SK-N-SH treated with all-trans-retinoic acid at 6 μM for 48 hours (cell line): ENCODE measurements around the gene MYO18A.

Experiments used
- ATAC-seq: fragments of 200-7000 bp; cut with Tn5 transposase; 3 replicates; pipeline ENCODE4 v1.9.1; 2020; ENCODE audit warnings: mild to moderate bottlenecking, moderate library complexity
- ARNTL ChIP-seq: fragments of 450-650 bp; formaldehyde crosslinking; IDR thresholded peaks from 2 replicates; pipeline ENCODE4 v1.5.0; 2020; ENCODE audit warnings: low read depth, mild to moderate bottlenecking, moderate library complexity, borderline replicate concordance
- CREB5 ChIP-seq: fragments of 250-450 bp; sonication (Bioruptor Pico); IDR thresholded peaks from 2 replicates; pipeline ENCODE4 v1.5.1; 2020; ENCODE audit warnings: low read depth, mild to moderate bottlenecking, moderate library complexity
- CSRNP3 ChIP-seq: fragments of 250-450 bp; sonication (Bioruptor Pico); IDR thresholded peaks from 2 replicates; pipeline ENCODE4 v1.5.1; 2021; ENCODE audit warnings: mild to moderate bottlenecking, moderate library complexity
- ESRRG ChIP-seq: fragments of 250-450 bp; sonication (Bioruptor Pico); IDR thresholded peaks from 2 replicates; pipeline ENCODE4 v1.6.1; 2021; ENCODE audit warnings: mild to moderate bottlenecking
- GLIS3 ChIP-seq: fragments of 250-450 bp; sonication (Bioruptor Pico); IDR thresholded peaks from 2 replicates; pipeline ENCODE4 v1.5.0; 2020; ENCODE audit warnings: mild to moderate bottlenecking, moderate library complexity
- ISL1 ChIP-seq: fragments of 250-450 bp; sonication (Bioruptor Pico); IDR thresholded peaks from 2 replicates; pipeline ENCODE4 v2.1.2; 2022; ENCODE audit warnings: mild to moderate bottlenecking, moderate library complexity
- PPARA ChIP-seq: fragments of 250-450 bp; sonication (Bioruptor Pico); IDR thresholded peaks from 2 replicates; pipeline ENCODE4 v1.5.0; 2020; ENCODE audit warnings: mild to moderate bottlenecking, borderline replicate concordance
- RARB ChIP-seq: fragments of 250-450 bp; sonication (Bioruptor Pico); IDR thresholded peaks from 2 replicates; pipeline ENCODE4 v1.8.0; 2021; ENCODE audit warnings: mild to moderate bottlenecking, moderate library complexity
- SNAI2 ChIP-seq: fragments of 250-450 bp; sonication (Bioruptor Pico); IDR thresholded peaks from 2 replicates; pipeline ENCODE4 v1.5.0; 2020; ENCODE audit warnings: mild to moderate bottlenecking, moderate library complexity
- TCF4 ChIP-seq: fragments of 250-450 bp; sonication (Bioruptor Pico); IDR thresholded peaks from 2 replicates; pipeline ENCODE4 v1.8.0; 2021; ENCODE audit warnings: mild to moderate bottlenecking, moderate library complexity, borderline replicate concordance
- TSHZ2 ChIP-seq: fragments of 250-450 bp; sonication (Bioruptor Pico); IDR thresholded peaks from 2 replicates; pipeline ENCODE4 v1.5.0; 2020; ENCODE audit warnings: mild to moderate bottlenecking, moderate library complexity
- ZC3H10 ChIP-seq: fragments of 250-450 bp; sonication (Bioruptor Pico); IDR thresholded peaks from 2 replicates; pipeline ENCODE4 v1.5.1; 2021; ENCODE audit warnings: mild to moderate bottlenecking, moderate library complexity
- ZFP30 ChIP-seq: fragments of 450-650 bp; formaldehyde crosslinking; IDR thresholded peaks from 2 replicates; pipeline ENCODE4 v1.5.0; 2022; ENCODE audit warnings: mild to moderate bottlenecking, moderate library complexity
- ZNF565 ChIP-seq: fragments of 450-650 bp; formaldehyde crosslinking; conservative IDR thresholded peaks from 2 replicates; pipeline ENCODE4 v1.5.0; 2020; ENCODE audit warnings: low read depth, mild to moderate bottlenecking, moderate library complexity
- ZNF70 ChIP-seq: fragments of 450-650 bp; formaldehyde crosslinking; IDR thresholded peaks from 2 replicates; pipeline ENCODE4 v1.5.0; 2020; ENCODE audit warnings: mild to moderate bottlenecking, moderate library complexity

The MYO18A gene

GRCh38 chr17:29108823-29109476, 71.2 kb downstream of the MYO18A start:
- no peak for ATAC-seq

GRCh38 chr17:29107933-29108822, 72.0 kb downstream of the MYO18A start:
- no peak for ATAC-seq
- no peak for TF ChIP-seq ISL1 (CRISPR knock-in tag)
- peak; percentile 63; the same call in 1 of the 2 replicates for TF ChIP-seq TCF4 (CRISPR knock-in tag)
- peak; percentile 54; the same call in 1 of the 2 replicates for TF ChIP-seq TSHZ2 (CRISPR knock-in tag)

More at GRCh38 chr17:29108823-29109476, 71.2 kb downstream of the MYO18A start:
- TF ChIP-seq GLIS3 (CRISPR knock-in tag) (no peak), TCF4 (CRISPR knock-in tag) (0 out of 2 replicates have a peak, but pooled peaks have one; percentile 2), ZNF70 (no peak)

- TF ChIP-seq ESRRG (CRISPR knock-in tag): no peak
- TF ChIP-seq ZFP30 (CRISPR knock-in tag): no peak
- no peak for TF ChIP-seq CREB5 (CRISPR knock-in tag)
- TF ChIP-seq ZNF565 (CRISPR knock-in tag): no peak
- TF ChIP-seq RARB (CRISPR knock-in tag): no peak
- no peak for TF ChIP-seq TSHZ2 (CRISPR knock-in tag)
- no peak for TF ChIP-seq GLIS3 (CRISPR knock-in tag)
- TF ChIP-seq SNAI2 (CRISPR knock-in tag): no peak
- TF ChIP-seq, all 23 proteins: peak for 0
- ATAC-seq: no peak
Observed at GRCh38 chr17:29107084-29107483, 73.1 kb downstream of the MYO18A start.

- ATAC-seq: no peak
Observed at GRCh38 chr17:29103341-29103740, 76.9 kb downstream of the MYO18A start.

GRCh38 chr17:29102741-29103181, 77.4 kb downstream of the MYO18A start:
- ATAC-seq: peak; percentile 38
- TF ChIP-seq ZC3H10 (no peak), ARNTL (no peak), TCF4 (CRISPR knock-in tag) (0 out of 2 replicates have a peak, but pooled peaks have one; percentile 23), ESRRG (CRISPR knock-in tag) (no peak), PPARA (CRISPR knock-in tag) (no peak)

More at GRCh38 chr17:29103341-29103740, 76.9 kb downstream of the MYO18A start:
- no peak for TF ChIP-seq CSRNP3 (CRISPR knock-in tag)
- TF ChIP-seq RARB (CRISPR knock-in tag): no peak
- no peak for TF ChIP-seq ZC3H10
- TF ChIP-seq, all 23 proteins: peak for 0
